Mucosa of descending colon (tissue), 3 donors: ENCODE measurements around the gene SDR9C7. TPM values are rescaled to one million over a fixed set of nuclear protein-coding genes. Genes with fewer than 3 reads are reported as not detected.

ENCODE experiments used
- ATAC-seq: fragments of 200-7000 bp; cut with Tn5 transposase; one replicate; pipeline ENCODE4 v1.9.1; 2020; ENCODE audit warnings: mild to moderate bottlenecking, moderate library complexity
- DNase-seq, 3 donors: peaks; one replicate each; pipeline ENCODE4 v3.0.0-alpha.2; 2020
- H3K36me3 ChIP-seq: fragments of 200-600 bp; one replicate; pipeline ENCODE4 v1.8.0; 2021; ENCODE audit warnings: low read depth, mild to moderate bottlenecking
- H3K4me1 ChIP-seq: fragments of 200-600 bp; one replicate; pipeline ENCODE4 v1.8.0; 2021; ENCODE audit warnings: low read depth, mild to moderate bottlenecking
- H3K4me3 ChIP-seq: fragments of 200-600 bp; one replicate; pipeline ENCODE4 v1.8.0; 2021; ENCODE audit warnings: mild to moderate bottlenecking
- H3K9me3 ChIP-seq: fragments of 200-600 bp; one replicate; pipeline ENCODE4 v1.8.0; 2021; ENCODE audit warnings: mild to moderate bottlenecking
- CTCF ChIP-seq: fragments of 200-600 bp; IDR thresholded peaks from one replicate; pipeline ENCODE4 v1.8.0; 2022; ENCODE audit warnings: antibody characterized with exemption, mild to moderate bottlenecking
- intact Hi-C, 2 donors: fragments of 100-400 bp; cut with DNase I in 1 of 2; cut with micrococcal nuclease in 1 of 2; formaldehyde crosslinking; loops; one replicate each; pipeline versions ENCODE4 v1.11.0 to v1.11.1; 2022; cut with DNase I, micrococcal nuclease
- total RNA-seq, 3 donors: library from RNA; stranded (reverse); fragmentation: NEBNext Ultra II Directional in 2 of 3; extraction: Animal tissue kit (Norgen Biotek cat#: 25700) in 2 of 3; gene quantifications; one replicate each; pipeline versions ENCODE4 v1.2.1 to v1.2.4, GENCODE V29; 2021 to 2023
- donor health status: DM: no; HTN: no; CAD: no; lungs with moderate emphysema.
- donor health status: DM: no; HTN: no; CAD: no.
- donor health status: DM: no; HTN: yes; CAD: no.

SDR9C7 gene
- total RNA-seq, 3 donors from 2014 or later: not detected

GRCh38 chr12:56931474-56931978 lies 2.7 kb downstream of the SDR9C7 start:
- DNase-seq (peak in 1 of 3 donors; percentile 38), ATAC-seq (peak; percentile 50)
- H3K36me3 ChIP-seq: no peaks in the 10 kb centered on the region
- no peak for TF ChIP-seq CTCF
- H3K9me3 ChIP-seq: no peaks in the 10 kb centered on the region
- intact Hi-C loops: no loop called here
- no peak overlapping the region for H3K4me3 ChIP-seq
- no peaks in the 10 kb centered on the region for H3K4me1 ChIP-seq

- intact Hi-C loops: no loop called here
- Histone ChIP-seq H3K4me3 (no peak overlapping the region), H3K4me1 (no peaks in the 10 kb centered on the region), H3K36me3 (no peaks in the 10 kb centered on the region), H3K9me3 (no peaks in the 10 kb centered on the region)
- TF ChIP-seq CTCF: no peak
- ATAC-seq: no peak
- DNase-seq: no peak
Measured at GRCh38 chr12:56930241-56930640, 4.0 kb downstream of the SDR9C7 start.

- Histone ChIP-seq H3K4me1 (no peaks in the 10 kb centered on the region), H3K9me3 (no peaks in the 10 kb centered on the region), H3K36me3 (no peaks in the 10 kb centered on the region), H3K4me3 (no peak overlapping the region)
- ATAC-seq (no peak), DNase-seq (no peak)
- intact Hi-C loops: no loop called here
- no peak for TF ChIP-seq CTCF
Measured at GRCh38 chr12:56929780-56930179, 4.4 kb downstream of the SDR9C7 start.

- no peak overlapping the region for H3K4me3 ChIP-seq
- no peaks in the 10 kb centered on the region for H3K4me1 ChIP-seq
- no peaks in the 10 kb centered on the region for H3K9me3 ChIP-seq
- ATAC-seq: no peak
- intact Hi-C loops: no loop called here
- DNase-seq: no peak
- TF ChIP-seq CTCF: no peak
- H3K36me3 ChIP-seq: no peaks in the 10 kb centered on the region
Measured at GRCh38 chr12:56928262-56928661, 5.9 kb downstream of the SDR9C7 start.

GRCh38 chr12:56927281-56927680 lies 6.9 kb downstream of the SDR9C7 start:
- ATAC-seq (no peak), DNase-seq (no peak)
- H3K9me3 ChIP-seq: no peaks in the 10 kb centered on the region
- intact Hi-C loops: no loop called here
- H3K4me1 ChIP-seq: no peaks in the 10 kb centered on the region
- H3K4me3 ChIP-seq: no peak overlapping the region
- no peak for TF ChIP-seq CTCF
- no peaks in the 10 kb centered on the region for H3K36me3 ChIP-seq

GRCh38 chr12:56922031-56922430 lies 12.2 kb downstream of the SDR9C7 start:
- intact Hi-C loops: no loop called here
- Histone ChIP-seq H3K4me3 (no peak overlapping the region), H3K9me3 (no peaks in the 10 kb centered on the region), H3K4me1 (no peaks in the 10 kb centered on the region), H3K36me3 (no peaks in the 10 kb centered on the region)
- no peak for DNase-seq
- TF ChIP-seq CTCF: no peak
- no peak for ATAC-seq
